Adrenal gland (tissue), 12 donors: ENCODE data around the gene ARL14EP. TPM values are rescaled to one million over a fixed set of nuclear protein-coding genes. Genes with fewer than 3 reads are reported as not detected.

Experiments used
- DNase-seq, 7 donors: peaks; one replicate each; pipeline ENCODE4 v3.0.0-alpha.2; 2019 to 2020
- H3K27ac ChIP-seq, 5 donors: fragments of 200-600 bp; sonication (generic) in 4 of 5; 1 replicate in 3 of 5; 2 replicates in 2 of 5; pipeline versions ENCODE4 v1.5.1 to v1.8.0; 2016 to 2020; ENCODE audit warnings: mild to moderate bottlenecking in 1 of 5
- H3K27me3 ChIP-seq: fragments of 200-600 bp; 2 replicates; pipeline ENCODE4 v1.8.0; 2021
- H3K36me3 ChIP-seq, 2 donors: fragments of 200-600 bp; replicated peaks in 1 of 2; 1 replicate in 1 of 2; 2 replicates in 1 of 2; pipeline versions ENCODE4 v1.5.1 to v1.8.0; 2018 to 2022
- H3K4me1 ChIP-seq, 2 donors: fragments of 200-600 bp; replicated peaks in 1 of 2; 1 replicate in 1 of 2; 2 replicates in 1 of 2; pipeline versions ENCODE4 v1.5.1 to v1.8.0; 2018 to 2021
- H3K4me3 ChIP-seq, 4 donors: fragments of 200-600 bp; sonication (generic) in 3 of 4; one replicate each; pipeline ENCODE4 v1.5.1; 2016 to 2018
- H3K9me3 ChIP-seq, 3 donors: fragments of 200-600 bp; sonication (generic) in 1 of 3; replicated peaks in 1 of 3; 1 replicate in 2 of 3; 2 replicates in 1 of 3; pipeline versions ENCODE4 v1.5.1 to v1.8.0; 2016 to 2021
- CTCF ChIP-seq, 6 experiments: fragments of 450-650 bp in 4 of 6; fragments of 200-600 bp in 2 of 6; sonication (generic) in 1 of 6; IDR thresholded peaks; 1 replicate in 5 of 6; 2 replicates in 1 of 6; pipeline versions ENCODE4 v1.5.1 to v1.8.0; 2016 to 2021; ENCODE audit warnings: antibody characterized with exemption in 6 of 6, mild to moderate bottlenecking in 2 of 6, moderate library complexity in 1 of 6
- POLR2A ChIP-seq, 2 donors: fragments of 450-650 bp; IDR thresholded peaks; one replicate each; pipeline ENCODE4 v1.6.1; 2017; ENCODE audit warnings: antibody characterized with exemption in 2 of 2, mild to moderate bottlenecking in 2 of 2, moderate library complexity in 1 of 2
- WGBS, 4 donors: extraction: QIAGEN DNeasy Blood & Tissue Kit in 2 of 4; methylation state at CpG; one replicate each; pipeline versions ENCODE4 v1.1.5 to v1.1.7; 2013 to 2017; 5-methylcytosine and 5-hydroxymethylcytosine counted together
- intact Hi-C, 2 donors: fragments of 100-400 bp; cut with DNase I; formaldehyde crosslinking; loops; one replicate each; pipeline versions ENCODE4 v1.14.1 to v1.15.0; 2022 to 2023
- polyA plus RNA-seq, 3 donors: library from polyadenylated mRNA; stranded (reverse); fragments of 200-250 nt in 2 of 3; fragments of 350-450 nt in 1 of 3; fragmentation: Illumina TruSeq in 1 of 3; extraction: RNeasy Lipid Tissue Mini Kit (QIAGEN cat#74804) in 1 of 3; gene quantifications; one replicate each; pipeline ENCODE4 v1.2.3, GENCODE V29; 2013 to 2014
- total RNA-seq, 9 donors: library from RNA; depleted of rRNA in 4 of 9; stranded (reverse); fragments of >200 nt in 4 of 9; fragments of 120-200 nt in 1 of 9; fragmentation: NEBNext Ultra II Directional in 1 of 9; extraction: Animal tissue kit (Norgen Biotek cat#: 25700) in 1 of 9; gene quantifications; one replicate each; pipeline versions ENCODE4 v1.1.0 to v1.2.4, GENCODE V29; 2013 to 2023
- donor health status: healthy with polysubstance abuse.
- donor health status: Bipolar disorder and iron deficiency.
- donor health status: DM: yes; HTN: yes; CAD: no.
- donor health status: DM: no; HTN: no; CAD: no.
- donor health status: DM: no; HTN: no; CAD: no.
- donor health status: DM: yes; HTN: yes; CAD: no.

The ARL14EP gene
- total and polyA plus RNA-seq, 12 donors: 12.0 to 49.5 (median 31.7) TPM

GRCh38 chr11:30368394-30368793 is 45.5 kb downstream of the ARL14EP start:
- no peaks in the 10 kb centered on the region for H3K4me1 ChIP-seq
- TF ChIP-seq POLR2A (IDR thresholded peaks at IDR 0.05) (no peak), CTCF (IDR thresholded peaks at IDR 0.05) (no peak)
- H3K27ac ChIP-seq: no peak overlapping the region
- 84 to 91% (median 86%) methylated on average over 4 of the region's 4 CpGs for WGBS, 4 donors
- intact Hi-C loops: no loop called here
- H3K4me3 ChIP-seq: no peak overlapping the region
- H3K36me3 ChIP-seq: no peaks in the 10 kb centered on the region
- H3K27me3 ChIP-seq: no peaks in the 10 kb centered on the region
- DNase-seq: no peak
- no peaks in the 10 kb centered on the region for H3K9me3 ChIP-seq

- WGBS, 4 donors: 77 to 96% (median 82%) methylated on average over 1 of the region's 1 CpG
- no peak for TF ChIP-seq POLR2A (IDR thresholded peaks at IDR 0.05)
- TF ChIP-seq CTCF (IDR thresholded peaks at IDR 0.05): no peak
- no peak overlapping the region for H3K4me3 ChIP-seq
Observed at GRCh38 chr11:30370164-30370563, 47.3 kb downstream of the ARL14EP start.

DNA sequence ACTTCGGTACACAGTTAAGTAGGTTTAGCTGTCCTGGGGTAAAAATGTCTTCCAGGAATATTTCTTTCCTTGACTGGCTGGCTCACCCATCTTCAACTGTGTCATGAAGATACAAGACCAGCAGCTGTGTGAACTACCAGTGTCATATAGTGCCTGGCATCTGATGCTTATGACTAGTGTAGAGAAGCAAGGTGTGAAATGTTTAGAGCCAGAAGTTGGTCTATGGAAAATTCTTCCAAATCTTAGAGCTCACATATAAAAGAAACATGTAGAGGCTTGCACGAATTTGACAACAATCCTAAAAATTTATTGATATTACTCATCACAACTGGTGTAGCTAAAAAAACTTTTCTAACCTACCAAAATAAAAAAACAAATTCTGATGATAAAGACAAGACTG is 54.4 kb downstream of the ARL14EP start:
- Histone ChIP-seq H3K9me3 (no peaks in the 10 kb centered on the region), H3K4me3 (no peak overlapping the region), H3K27me3 (no peaks in the 10 kb centered on the region), H3K27ac (no peak overlapping the region), H3K4me1 (no peaks in the 10 kb centered on the region), H3K36me3 (no peaks in the 10 kb centered on the region)
- intact Hi-C loops: loop anchor here in 1 of 2 donors (10.0 kb wide), 1 partner anchor 307 kb away; no protein-coding TSS in a partner anchor
- WGBS, 4 donors: 66 to 84% (median 78%) methylated on average over 2 of the region's 2 CpGs
- DNase-seq: no peak
- TF ChIP-seq POLR2A (IDR thresholded peaks at IDR 0.05) (no peak), CTCF (IDR thresholded peaks at IDR 0.05) (no peak)

More at GRCh38 chr11:30370164-30370563, 47.3 kb downstream of the ARL14EP start:
- intact Hi-C loops: loop anchor here in 1 of 2 donors (10.0 kb wide), 1 partner anchor 315 kb away; no protein-coding TSS in a partner anchor
- Histone ChIP-seq H3K27ac (no peak overlapping the region), H3K4me1 (no peaks in the 10 kb centered on the region), H3K36me3 (no peaks in the 10 kb centered on the region), H3K9me3 (no peaks in the 10 kb centered on the region), H3K27me3 (no peaks in the 10 kb centered on the region)
- DNase-seq: no peak

- no peak overlapping the region for H3K4me3 ChIP-seq
- no peaks in the 10 kb centered on the region for H3K27me3 ChIP-seq
- no peaks in the 10 kb centered on the region for H3K36me3 ChIP-seq
- H3K4me1 ChIP-seq: no peaks in the 10 kb centered on the region
- intact Hi-C loops: no loop called here
- H3K9me3 ChIP-seq: no peaks in the 10 kb centered on the region
- DNase-seq: no peak
- TF ChIP-seq CTCF (IDR thresholded peaks at IDR 0.05) (no peak), POLR2A (IDR thresholded peaks at IDR 0.05) (no peak)
- H3K27ac ChIP-seq: no peak overlapping the region
Observed at GRCh38 chr11:30380846-30381245, 57.9 kb downstream of the ARL14EP start.
